Measurements from ENCODE around the gene CUL1. TPM values are rescaled to one million over a fixed set of nuclear protein-coding genes. Genes with fewer than 3 reads are reported as not detected.

CUL1 gene
- total and polyA plus RNA-seq, 7 experiments from 2014 or later, result 39.0 to 74.0 (median 53.6) TPM

GRCh38 chr7:148773334-148773733, 74.6 kb downstream of the CUL1 start:
- Histone ChIP-seq H3K9me3 (ENCODE audit: control insufficient read depth in 2 of 3, low read length in 3 of 3) (no peaks in the 10 kb centered on the region), H3K4me1 (ENCODE audit: control insufficient read depth in 2 of 2, insufficient read depth in 2 of 2, low read length in 2 of 2) (peaks cover 18 to 19% of the 10 kb centered on the region in 2 donors), H3K36me3 (ENCODE audit: control insufficient read depth in 2 of 3, insufficient read depth in 3 of 3, low read length in 3 of 3) (peaks cover 0 to 39% (median 0%) of the 10 kb centered on the region in 3 experiments), H3K27ac (ENCODE audit: low read depth, low read length) (peak overlapping the region; percentile 46), H3K4me3 (ENCODE audit: low read length) (no peak overlapping the region), H3K27me3 (ENCODE audit: control insufficient read depth in 2 of 2, insufficient read depth in 2 of 2, low read length in 2 of 2) (no peaks in the 10 kb centered on the region)
- ChIA-PET CTCF (interaction anchor here (0.6 to 1.5 kb wide), 2 partner anchors 73 to 193 kb away, joined by 3 to 5 read pairs; no protein-coding TSS in a partner anchor), POLR2A (interaction anchor here (0.6 to 1.2 kb wide), 4 partner anchors 10 to 75 kb away, joined by 3 to 6 read pairs (median 4); partner anchors contain the start of gene CUL1)
- peak; percentile 95 for ATAC-seq
- Mint-ChIP-seq H3K4me1 (peaks cover 27 to 48% (median 36%) of the 10 kb centered on the region in 7 donors), H3K36me3 (peaks cover 9 to 24% (median 20%) of the 10 kb centered on the region in 5 donors), H3K27ac (peak overlapping the region; percentile 53 to 93 (median 86)), H3K4me3 (peak overlapping the region; percentile 34 to 82 (median 67)), H3K9me3 (no peaks in the 10 kb centered on the region), H3K27me3 (no peaks in the 10 kb centered on the region)
- DNase-seq, result peak in 8 of 9 donors; percentile 12 to 51 (median 38)
- intact Hi-C loops (cut with micrococcal nuclease), result loop anchor here (5.0 to 10.0 kb wide), 4 partner anchors 71 to 199 kb away; no protein-coding TSS in a partner anchor

DNA sequence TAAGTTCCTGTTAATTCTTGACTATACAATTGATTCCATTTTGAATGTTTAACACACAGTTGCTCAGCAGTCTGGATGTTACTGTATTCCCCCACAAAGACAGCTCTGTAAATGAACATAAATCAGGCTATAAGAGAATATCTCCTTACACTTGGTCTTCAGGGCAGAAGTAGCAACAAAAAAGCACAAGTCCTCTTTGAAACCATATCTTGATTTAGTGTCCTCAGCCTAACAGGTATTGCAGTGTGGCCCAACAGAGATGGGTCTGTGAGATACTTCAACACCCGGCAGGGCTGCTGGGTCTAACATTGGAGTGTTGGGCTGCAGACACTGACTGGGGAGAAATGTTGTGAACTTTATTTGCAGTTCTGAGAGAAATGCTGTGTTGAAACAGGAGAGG, 75.8 kb downstream of the CUL1 start:
- intact Hi-C loops (cut with micrococcal nuclease), result loop anchor here (5.0 to 10.0 kb wide), 4 partner anchors 72 to 200 kb away; no protein-coding TSS in a partner anchor
- H3K9me3 Mint-ChIP-seq, result no peaks in the 10 kb centered on the region
- Histone ChIP-seq H3K4me3 (ENCODE audit: low read length) (no peak overlapping the region), H3K9me3 (ENCODE audit: control insufficient read depth in 2 of 3, low read length in 3 of 3) (no peaks in the 10 kb centered on the region), H3K27ac (ENCODE audit: low read depth, low read length) (no peak overlapping the region), H3K27me3 (ENCODE audit: control insufficient read depth in 2 of 2, insufficient read depth in 2 of 2, low read length in 2 of 2) (no peaks in the 10 kb centered on the region), H3K36me3 (ENCODE audit: control insufficient read depth in 2 of 3, insufficient read depth in 3 of 3, low read length in 3 of 3) (peaks cover 0 to 40% (median 0%) of the 10 kb centered on the region in 3 experiments), H3K4me1 (ENCODE audit: control insufficient read depth in 2 of 2, insufficient read depth in 2 of 2, low read length in 2 of 2) (peaks cover 18 to 19% of the 10 kb centered on the region in 2 donors)
- peaks cover 31 to 53% (median 42%) of the 10 kb centered on the region in 7 donors for H3K4me1 Mint-ChIP-seq
- H3K4me3 Mint-ChIP-seq, result no peak overlapping the region
- H3K36me3 Mint-ChIP-seq, result peaks cover 14 to 33% (median 26%) of the 10 kb centered on the region in 5 donors
- CTCF ChIA-PET, result interaction anchor here (0.6 to 1.5 kb wide), 3 partner anchors 9 to 192 kb away, joined by 3 to 5 read pairs (median 4); no protein-coding TSS in a partner anchor
- no peak for ATAC-seq
- POLR2A ChIA-PET, result no interaction called here
- peak overlapping the region in 8 of 9 donors; percentile 17 to 90 (median 68) for H3K27ac Mint-ChIP-seq
- no peaks in the 10 kb centered on the region for H3K27me3 Mint-ChIP-seq
- no peak for DNase-seq

DNA sequence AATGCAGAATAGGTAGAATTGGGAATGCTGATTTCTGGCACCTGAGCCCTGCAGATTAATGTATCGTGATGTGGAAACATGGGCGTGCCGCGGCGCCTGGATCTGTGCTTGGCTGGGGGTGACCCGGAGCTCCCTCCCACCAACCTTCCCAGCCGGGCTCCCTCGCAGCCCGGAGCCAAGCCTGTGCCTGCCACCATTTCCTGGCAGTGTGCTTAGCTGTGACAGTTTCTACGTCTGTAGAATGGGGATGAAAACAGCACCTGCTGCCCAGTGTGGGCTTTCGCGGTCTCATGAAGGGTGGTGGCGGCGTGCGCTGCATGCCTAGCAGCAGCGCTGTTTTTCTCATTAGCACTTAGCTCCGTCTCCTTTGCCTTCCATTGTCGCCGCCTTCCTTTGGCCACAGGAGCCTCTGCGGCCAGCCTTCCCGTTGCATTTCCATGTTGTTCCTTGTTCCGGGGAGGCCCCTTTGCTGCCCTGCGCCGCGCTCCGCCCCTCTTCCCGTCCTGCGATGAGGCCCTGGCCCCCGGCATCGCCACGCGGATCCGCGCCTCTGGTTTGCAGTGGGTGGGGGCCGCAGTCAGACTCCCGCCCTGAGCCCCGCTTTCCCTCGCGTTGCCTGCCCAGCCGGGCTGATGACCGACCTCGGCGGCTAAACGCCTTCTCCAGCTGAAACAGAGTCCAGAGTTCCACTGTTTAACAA, 84.2 kb downstream of the CUL1 start:
- H3K4me3 Mint-ChIP-seq, result no peak overlapping the region
- no peak overlapping the region for H3K27ac Mint-ChIP-seq
- Histone ChIP-seq H3K4me3 (ENCODE audit: low read length) (no peak overlapping the region), H3K27me3 (ENCODE audit: control insufficient read depth in 2 of 2, insufficient read depth in 2 of 2, low read length in 2 of 2) (no peaks in the 10 kb centered on the region), H3K4me1 (ENCODE audit: control insufficient read depth in 2 of 2, insufficient read depth in 2 of 2, low read length in 2 of 2) (no peaks in the 10 kb centered on the region), H3K27ac (ENCODE audit: low read depth, low read length) (no peak overlapping the region), H3K36me3 (ENCODE audit: control insufficient read depth in 2 of 3, insufficient read depth in 3 of 3, low read length in 3 of 3) (peaks cover 15 to 79% (median 16%) of the 10 kb centered on the region in 3 experiments), H3K9me3 (ENCODE audit: control insufficient read depth in 2 of 3, low read length in 3 of 3) (no peaks in the 10 kb centered on the region)
- ATAC-seq (no peak), DNase-seq (no peak)
- intact Hi-C loops (cut with micrococcal nuclease), result loop anchor here in 1 of 2 donors (2.0 kb wide), 1 partner anchor 14 kb away; no protein-coding TSS in a partner anchor
- no peaks in the 10 kb centered on the region for H3K27me3 Mint-ChIP-seq
- peaks cover 0 to 2% (median 0%) of the 10 kb centered on the region in 11 donors for H3K9me3 Mint-ChIP-seq
- CTCF ChIA-PET, result interaction anchor here (0.7 kb wide), 1 partner anchor 9 kb away, joined by 3 read pairs; no protein-coding TSS in a partner anchor
- POLR2A ChIA-PET, result interaction anchor here (0.6 to 1.3 kb wide), 2 partner anchors 83 to 789 kb away, joined by 3 read pairs; no protein-coding TSS in a partner anchor
- H3K4me1 Mint-ChIP-seq, result peaks cover 0 to 15% (median 8%) of the 10 kb centered on the region in 7 donors
- peaks cover 10 to 60% (median 32%) of the 10 kb centered on the region in 5 donors for H3K36me3 Mint-ChIP-seq

- no peaks in the 10 kb centered on the region for H3K4me1 ChIP-seq (ENCODE audit: control insufficient read depth in 2 of 2, insufficient read depth in 2 of 2, low read length in 2 of 2)
- H3K4me1 Mint-ChIP-seq, result peaks cover 0 to 14% (median 4%) of the 10 kb centered on the region in 7 donors
- H3K4me3 ChIP-seq (ENCODE audit: low read length), result no peak overlapping the region
- ChIA-PET CTCF (no interaction called here), POLR2A (no interaction called here)
- H3K9me3 Mint-ChIP-seq, result peaks cover 0 to 2% (median 0%) of the 10 kb centered on the region in 11 donors
- H3K36me3 Mint-ChIP-seq, result peaks cover 11 to 60% (median 33%) of the 10 kb centered on the region in 5 donors
- DNase-seq (no peak), ATAC-seq (no peak)
- no peaks in the 10 kb centered on the region for H3K9me3 ChIP-seq (ENCODE audit: control insufficient read depth in 2 of 3, low read length in 3 of 3)
- no peaks in the 10 kb centered on the region for H3K27me3 Mint-ChIP-seq
- H3K27me3 ChIP-seq (ENCODE audit: control insufficient read depth in 2 of 2, insufficient read depth in 2 of 2, low read length in 2 of 2), result no peaks in the 10 kb centered on the region
- no peak overlapping the region for H3K4me3 Mint-ChIP-seq
- H3K27ac Mint-ChIP-seq, result peak overlapping the region in 1 of 9 donors; percentile 29
- H3K27ac ChIP-seq (ENCODE audit: low read depth, low read length), result no peak overlapping the region
- intact Hi-C loops (cut with micrococcal nuclease), result loop anchor here in 1 of 2 donors (2.0 kb wide), 1 partner anchor 15 kb away; no protein-coding TSS in a partner anchor
- H3K36me3 ChIP-seq (ENCODE audit: control insufficient read depth in 2 of 3, insufficient read depth in 3 of 3, low read length in 3 of 3), result peaks cover 23 to 79% (median 25%) of the 10 kb centered on the region in 3 experiments
These were observed 85.3 kb downstream of the CUL1 start for GRCh38 chr7:148783801-148784527.

GRCh38 chr7:148787571-148788295, 89.0 kb downstream of the CUL1 start:
- peak overlapping the region in 3 of 9 donors; percentile 22 to 59 (median 45) for H3K27ac Mint-ChIP-seq

DNA sequence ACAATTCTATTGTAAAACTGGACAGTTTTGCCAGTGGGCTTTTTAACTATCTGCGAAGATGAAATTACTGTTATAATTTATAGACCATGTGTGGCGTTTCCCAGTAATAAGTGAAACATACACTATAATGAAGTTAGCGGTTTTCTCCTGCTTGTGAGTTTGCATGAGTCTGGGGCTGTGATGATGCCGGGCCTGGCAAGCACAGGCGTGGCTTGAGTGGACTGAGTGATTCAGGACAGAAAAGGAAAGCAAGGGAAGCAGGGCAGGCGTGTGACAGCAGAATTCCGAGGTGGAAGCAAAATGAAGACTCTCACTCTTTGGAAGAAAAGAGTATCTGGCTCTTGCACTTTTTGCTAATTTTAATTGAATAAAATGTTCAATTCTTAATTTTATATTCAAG, 90.5 kb downstream of the CUL1 start:
- peaks cover 19 to 68% (median 37%) of the 10 kb centered on the region in 5 donors for H3K36me3 Mint-ChIP-seq
- intact Hi-C loops (cut with micrococcal nuclease), result no loop called here
- H3K9me3 ChIP-seq (ENCODE audit: control insufficient read depth in 2 of 3, low read length in 3 of 3), result no peaks in the 10 kb centered on the region
- H3K27ac Mint-ChIP-seq, result peak overlapping the region in 5 of 9 donors; percentile 3 to 72 (median 34)
- peaks cover 0 to 2% (median 0%) of the 10 kb centered on the region in 11 donors for H3K9me3 Mint-ChIP-seq
- H3K4me3 ChIP-seq (ENCODE audit: low read length), result no peak overlapping the region
- ATAC-seq (no peak), DNase-seq (no peak)
- peaks cover 23 to 82% (median 26%) of the 10 kb centered on the region in 3 experiments for H3K36me3 ChIP-seq (ENCODE audit: control insufficient read depth in 2 of 3, insufficient read depth in 3 of 3, low read length in 3 of 3)
- no peaks in the 10 kb centered on the region for H3K27me3 Mint-ChIP-seq
- H3K4me3 Mint-ChIP-seq, result no peak overlapping the region
- CTCF ChIA-PET, result no interaction called here
- peaks cover 0 to 6% (median 0%) of the 10 kb centered on the region in 7 donors for H3K4me1 Mint-ChIP-seq
- H3K27me3 ChIP-seq (ENCODE audit: control insufficient read depth in 2 of 2, insufficient read depth in 2 of 2, low read length in 2 of 2), result no peaks in the 10 kb centered on the region
- H3K27ac ChIP-seq (ENCODE audit: low read depth, low read length), result no peak overlapping the region
- no peaks in the 10 kb centered on the region for H3K4me1 ChIP-seq (ENCODE audit: control insufficient read depth in 2 of 2, insufficient read depth in 2 of 2, low read length in 2 of 2)
- POLR2A ChIA-PET, result no interaction called here

More at GRCh38 chr7:148787571-148788295, 89.0 kb downstream of the CUL1 start:
- intact Hi-C loops (cut with micrococcal nuclease), result no loop called here
- H3K27ac ChIP-seq (ENCODE audit: low read depth, low read length), result no peak overlapping the region
- Mint-ChIP-seq H3K4me1 (peaks cover 0 to 3% (median 0%) of the 10 kb centered on the region in 7 donors), H3K36me3 (peaks cover 18 to 66% (median 30%) of the 10 kb centered on the region in 5 donors), H3K9me3 (no peaks in the 10 kb centered on the region), H3K4me3 (no peak overlapping the region), H3K27me3 (no peaks in the 10 kb centered on the region)
- H3K36me3 ChIP-seq (ENCODE audit: control insufficient read depth in 2 of 3, insufficient read depth in 3 of 3, low read length in 3 of 3), result peaks cover 21 to 90% (median 33%) of the 10 kb centered on the region in 3 experiments
- H3K9me3 ChIP-seq (ENCODE audit: control insufficient read depth in 2 of 3, low read length in 3 of 3), result no peaks in the 10 kb centered on the region
- H3K4me3 ChIP-seq (ENCODE audit: low read length), result no peak overlapping the region
- CTCF ChIA-PET, result no interaction called here
- POLR2A ChIA-PET, result interaction anchor here (0.6 kb wide), 1 partner anchor 213 kb away, joined by 3 read pairs; no protein-coding TSS in a partner anchor
- no peaks in the 10 kb centered on the region for H3K27me3 ChIP-seq (ENCODE audit: control insufficient read depth in 2 of 2, insufficient read depth in 2 of 2, low read length in 2 of 2)
- no peak for DNase-seq
- H3K4me1 ChIP-seq (ENCODE audit: control insufficient read depth in 2 of 2, insufficient read depth in 2 of 2, low read length in 2 of 2), result no peaks in the 10 kb centered on the region
- no peak for ATAC-seq

All from naive thymus-derived CD4-positive, alpha-beta T cell (primary cell).